Endothelial cell of umbilical vein (primary cell): Measurements from ENCODE around the gene LMO7. TPM values are rescaled to one million over a fixed set of nuclear protein-coding genes. Genes with fewer than 3 reads are reported as not detected.
A peak's percentile ranks its signal among the peaks of the same experiment; 100 is the strongest.

Experiments used
- BruUV-seq: library from RNA; stranded (reverse); fragments of 400-500 nt; replicated peaks from 2 replicates; lab custom pipeline; 2021; lab: Mats Ljungman, UMichigan
- CTCF ChIA-PET: fragments of 300-600, 350-600 bp; sonication (Branson Sonifier 250); formaldehyde crosslinking; loops from one replicate; lab custom pipeline; 2021; ENCODE audit warnings: antibody characterized with exemption, inconsistent platforms; lab: Charles Lee
- POLR2A ChIA-PET: fragments of 300-600, 350-600 bp; sonication (Branson Sonifier 250); formaldehyde crosslinking; loops from one replicate; lab custom pipeline; 2021; ENCODE audit warnings: antibody characterized with exemption, inconsistent platforms; lab: Charles Lee
- DNase-seq: peaks from one replicate; pipeline ENCODE4 v3.0.0-alpha.2; 2011; ENCODE audit warnings: low read depth, low spot score
- FAIRE-seq: peaks from 2 replicates; lab custom pipeline; 2011; peaks lifted over from hg19 to GRCh38; lab: Jason Lieb, UNC
- H2AFZ ChIP-seq: 2 replicates; pipeline ENCODE4 v1.6.0; 2012; ENCODE audit warnings: low read depth, low read length, control low read depth, inconsistent platforms
- H3K27ac ChIP-seq: 2 replicates; pipeline ENCODE4 v1.5.1; 2011; ENCODE audit warnings: low read depth, mild to moderate bottlenecking, control low read depth, low read length, moderate library complexity; ENCODE audit not compliant: insufficient read depth
- H3K27me3 ChIP-seq, 2 experiments: 2 replicates each; pipeline versions ENCODE4 v1.6.0 to v1.6.1; 2011; ENCODE audit warnings: low read length in 2 of 2, mixed read lengths in 1 of 2; ENCODE audit not compliant: control insufficient read depth in 2 of 2, insufficient read depth in 2 of 2
- H3K36me3 ChIP-seq, 2 experiments: 2 replicates in 1 of 2; 3 replicates in 1 of 2; pipeline ENCODE4 v1.5.1; 2011; ENCODE audit warnings: low read length in 2 of 2, mild to moderate bottlenecking in 1 of 2, moderate library complexity in 1 of 2; ENCODE audit not compliant: control insufficient read depth in 2 of 2, insufficient read depth in 2 of 2; ENCODE audit errors: extremely low read depth in 1 of 2
- H3K4me1 ChIP-seq: 3 replicates; pipeline ENCODE4 v1.5.1; 2011; ENCODE audit warnings: mild to moderate bottlenecking, low read length; ENCODE audit not compliant: control insufficient read depth, insufficient read depth; ENCODE audit errors: extremely low read depth
- H3K4me2 ChIP-seq: 2 replicates; pipeline ENCODE4 v1.6.1; 2011; ENCODE audit warnings: low read length, control low read depth, mixed read lengths; ENCODE audit not compliant: insufficient read depth
- H3K4me3 ChIP-seq, 3 experiments: fragments of 200-600 bp in 1 of 3; sonication (generic), shearing (Covaris generic) in 1 of 3; replicated peaks in 1 of 3; 2 replicates each; pipeline ENCODE4 v1.5.1; 2011 to 2016; ENCODE audit warnings: control low read depth in 3 of 3, low read length in 3 of 3, mild to moderate bottlenecking in 2 of 3, inconsistent platforms in 1 of 3, low read depth in 1 of 3, moderate library complexity in 1 of 3; ENCODE audit not compliant: insufficient read depth in 1 of 3
- H3K79me2 ChIP-seq: 2 replicates; pipeline ENCODE4 v1.6.0; 2012; ENCODE audit warnings: low read length, inconsistent platforms; ENCODE audit not compliant: control insufficient read depth, insufficient read depth
- H3K9ac ChIP-seq: replicated peaks from 2 replicates; pipeline ENCODE3; 2011; ENCODE audit warnings: low read length, control low read depth; ENCODE audit not compliant: insufficient read depth; ENCODE audit errors: extremely low read depth
- H3K9me1 ChIP-seq: replicated peaks from 3 replicates; pipeline ENCODE4 v1.6.0; 2011; ENCODE audit warnings: mild to moderate bottlenecking, low read length; ENCODE audit not compliant: control insufficient read depth, insufficient read depth; ENCODE audit errors: extremely low read depth
- H3K9me3 ChIP-seq: replicated peaks from 2 replicates; pipeline ENCODE4 v1.5.1; 2012; ENCODE audit warnings: low read length, inconsistent platforms; ENCODE audit not compliant: control insufficient read depth, insufficient read depth
- H4K20me1 ChIP-seq: replicated peaks from 2 replicates; pipeline ENCODE3; 2011; ENCODE audit warnings: mild to moderate bottlenecking, low read length; ENCODE audit not compliant: control insufficient read depth, insufficient read depth; ENCODE audit errors: extremely low read depth
- CTCF ChIP-seq, 2 donors: IDR thresholded peaks; 1 replicate in 1 of 2; 2 replicates in 1 of 2; pipeline ENCODE4 v1.5.1; 2011; ENCODE audit warnings: low read length in 2 of 2, mild to moderate bottlenecking in 2 of 2, moderate library complexity in 2 of 2, control low read depth in 1 of 2, inconsistent platforms in 1 of 2, low read depth in 1 of 2; ENCODE audit not compliant: insufficient read depth in 1 of 2; ENCODE audit errors: extremely low read depth in 1 of 2
- EZH2 ChIP-seq: IDR thresholded peaks from 2 replicates; pipeline ENCODE4 v1.6.1; 2012; ENCODE audit warnings: borderline replicate concordance, low read depth, mild to moderate bottlenecking, moderate library complexity, low read length, inconsistent platforms; ENCODE audit not compliant: severe bottlenecking
- FOS ChIP-seq: IDR thresholded peaks from 2 replicates; pipeline ENCODE4 v1.6.1; 2011; ENCODE audit warnings: mild to moderate bottlenecking, low read length, moderate library complexity, borderline replicate concordance; ENCODE audit not compliant: insufficient read depth
- GATA2 ChIP-seq: IDR thresholded peaks from 2 replicates; pipeline ENCODE4 v1.7.0; 2011; ENCODE audit warnings: low read depth, mild to moderate bottlenecking, moderate library complexity, mixed read lengths, low read length; ENCODE audit not compliant: insufficient read length, insufficient read depth
- JUN ChIP-seq: IDR thresholded peaks from 2 replicates; pipeline ENCODE4 v1.6.1; 2011; ENCODE audit warnings: borderline replicate concordance, low read depth; ENCODE audit not compliant: insufficient read length, insufficient read depth
- MAX ChIP-seq: IDR thresholded peaks from 2 replicates; pipeline ENCODE4 v1.6.1; 2011; ENCODE audit not compliant: insufficient read depth, insufficient read length
- MYC ChIP-seq: IDR thresholded peaks from one replicate; pipeline ENCODE4 v1.6.1; 2011; ENCODE audit warnings: mild to moderate bottlenecking, low read depth, low read length
- POLR2A ChIP-seq: IDR thresholded peaks from 2 replicates; pipeline ENCODE4 v1.6.1; 2012; ENCODE audit warnings: low read depth, mild to moderate bottlenecking, control low read depth, low read length
- POLR2AphosphoS5 ChIP-seq: IDR thresholded peaks from 2 replicates; pipeline ENCODE4 v1.6.1; 2012; ENCODE audit warnings: low read depth, mild to moderate bottlenecking, control low read depth, low read length, moderate library complexity; ENCODE audit not compliant: insufficient read depth
- dilution Hi-C: fragments of 300-500 bp; cut with MboI; formaldehyde crosslinking; loops from one replicate; pipeline ENCODE4 v1.15.0; 2019; ENCODE audit warnings: low sequenced_read_pairs; ENCODE audit not compliant: extremely low pct_ligation_motif_present
- intact Hi-C: fragments of 100-400 bp; cut with micrococcal nuclease; formaldehyde crosslinking; loops from one replicate; pipeline ENCODE4 v1.10.0; 2022
- polyA plus RNA-seq, 4 experiments: library from polyadenylated mRNA; depleted of rRNA in 3 of 4; stranded (reverse) in 3 of 4; unstranded in 1 of 4; fragments of >200 nt; gene quantifications; 2 replicates each; pipeline versions ENCODE4 v1.2.1 to v1.2.3, GENCODE V29; 2011 to 2012; ENCODE audit warnings: missing spikeins in 1 of 4
- total RNA-seq: library from RNA; stranded (reverse); gene quantifications from 2 replicates; pipeline ENCODE4 v1.2.3, GENCODE V29; 2021

Gene LMO7
- total and polyA plus RNA-seq, 2 donors (not counting 3 experiments of a cell fraction or from before 2014, with no cell fraction given): 10.5 to 21.1 TPM

GRCh38 chr13:75715601-75716523 is 79.7 kb downstream of the LMO7 start:
- TF ChIP-seq POLR2AphosphoS5: no peak
- no peak for TF ChIP-seq JUN
- TF ChIP-seq FOS: no peak
- TF ChIP-seq CTCF (IDR thresholded peaks at IDR 0.05; ENCODE audit: extremely low read depth in 1 of 2, insufficient read depth in 1 of 2, low read depth in 1 of 2, low read length in 2 of 2): no peak
- no peak for TF ChIP-seq GATA2
- no peak for TF ChIP-seq MYC
- no peak for TF ChIP-seq POLR2A
- TF ChIP-seq MAX: no peak
- no peak for TF ChIP-seq EZH2
- POLR2A ChIA-PET: no interaction called here
- H3K9me1 ChIP-seq: no peaks in the 10 kb centered on the region
- dilution Hi-C loops (no loop called here), intact Hi-C loops (loop anchor here (1.0 kb wide), 1 partner anchor 11 kb away; no protein-coding TSS in a partner anchor)
- no peaks in the 10 kb centered on the region for H4K20me1 ChIP-seq
- no peaks in the 10 kb centered on the region for H3K79me2 ChIP-seq
- DNase-seq (peak; percentile 37), FAIRE-seq (no peak)
- no peaks in the 10 kb centered on the region for H3K9me3 ChIP-seq
- no peak overlapping the region for H3K4me2 ChIP-seq
- H3K27me3 ChIP-seq: no peaks in the 10 kb centered on the region
- no peak overlapping the region for H3K9ac ChIP-seq
- no TSS peak for BruUV-seq
- CTCF ChIA-PET: interaction anchor here (0.6 to 2.8 kb wide), 9 partner anchors 9 to 159 kb away, joined by 3 to 23 read pairs (median 5); no protein-coding TSS in a partner anchor
- no peak overlapping the region for H3K4me3 ChIP-seq
- no peak overlapping the region for H2AFZ ChIP-seq
- peaks cover 5% of the 10 kb centered on the region for H3K4me1 ChIP-seq
- H3K36me3 ChIP-seq: no peaks in the 10 kb centered on the region
- no peak overlapping the region for H3K27ac ChIP-seq
